CD8-positive, alpha-beta memory T cell (primary cell): Measurements from ENCODE around the gene PCDH9. TPM values are rescaled to one million over a fixed set of nuclear protein-coding genes. Genes with fewer than 3 reads are reported as not detected.

Source experiments
- CTCF ChIA-PET: fragments of 350-600 bp; sonication (Branson Sonifier 250); formaldehyde crosslinking; loops from one replicate; lab custom pipeline; 2021; ENCODE audit warnings: antibody characterized with exemption; lab: Charles Lee
- POLR2A ChIA-PET: fragments of 350-600 bp; sonication (Branson Sonifier 250); formaldehyde crosslinking; loops from one replicate; lab custom pipeline; 2021; ENCODE audit warnings: antibody characterized with exemption; lab: Charles Lee
- DNase-seq, 5 donors: peaks; one replicate each; pipeline versions ENCODE4 v3.0.0 to v3.0.0-alpha.2; 2020 to 2022; ENCODE audit warnings: mixed read lengths in 1 of 5
- H3K27ac ChIP-seq: one replicate; pipeline ENCODE4 v1.7.0; 2013; ENCODE audit warnings: low read depth, mild to moderate bottlenecking, low read length, moderate library complexity
- H3K27me3 ChIP-seq: 2 replicates; pipeline ENCODE4 v1.7.0; 2013; ENCODE audit warnings: low read length, mild to moderate bottlenecking; ENCODE audit not compliant: insufficient read depth, poor library complexity, severe bottlenecking
- H3K36me3 ChIP-seq: 2 replicates; pipeline ENCODE4 v1.7.0; 2013; ENCODE audit warnings: mild to moderate bottlenecking, low read length, moderate library complexity; ENCODE audit not compliant: insufficient read depth
- H3K4me1 ChIP-seq: 2 replicates; pipeline ENCODE4 v1.7.0; 2013; ENCODE audit warnings: mild to moderate bottlenecking, low read length, moderate library complexity; ENCODE audit not compliant: insufficient read depth
- H3K4me3 ChIP-seq: 2 replicates; pipeline ENCODE4 v1.7.0; 2013; ENCODE audit warnings: mild to moderate bottlenecking, low read length
- H3K9me3 ChIP-seq: 2 replicates; pipeline ENCODE4 v1.7.0; 2013; ENCODE audit warnings: mild to moderate bottlenecking, low read length
- H3K27ac Mint-ChIP-seq, 8 donors: one replicate each; pipeline ENCODE4 v1.8.0; 2020 to 2021; ENCODE audit warnings: mixed read lengths in 8 of 8, mild to moderate bottlenecking in 6 of 8, inconsistent platforms in 3 of 8, moderate library complexity in 3 of 8
- H3K27me3 Mint-ChIP-seq, 2 donors: one replicate each; pipeline ENCODE4 v1.8.0; 2020 to 2021; ENCODE audit warnings: mixed read lengths in 2 of 2, mild to moderate bottlenecking in 1 of 2, moderate library complexity in 1 of 2
- H3K36me3 Mint-ChIP-seq, 3 donors: one replicate each; pipeline ENCODE4 v1.8.0; 2020 to 2021; ENCODE audit warnings: mixed read lengths in 3 of 3, inconsistent platforms in 1 of 3, mild to moderate bottlenecking in 1 of 3
- H3K4me1 Mint-ChIP-seq, 3 donors: one replicate each; pipeline ENCODE4 v1.8.0; 2020 to 2021; ENCODE audit warnings: mixed read lengths in 3 of 3, inconsistent platforms in 1 of 3, mild to moderate bottlenecking in 1 of 3
- H3K4me3 Mint-ChIP-seq, 7 donors: one replicate each; pipeline ENCODE4 v1.8.0; 2020 to 2021; ENCODE audit warnings: mixed read lengths in 7 of 7, mild to moderate bottlenecking in 6 of 7, moderate library complexity in 4 of 7, inconsistent platforms in 2 of 7
- H3K9me3 Mint-ChIP-seq, 5 donors: one replicate each; pipeline ENCODE4 v1.8.0; 2020 to 2022; ENCODE audit warnings: mixed read lengths in 5 of 5, mild to moderate bottlenecking in 3 of 5, moderate library complexity in 2 of 5, inconsistent platforms in 1 of 5
- polyA plus RNA-seq: library from polyadenylated mRNA; unstranded; fragments of 300-500 nt; fragmentation: Illumina TruSeq; gene quantifications from one replicate; pipeline ENCODE4 v1.2.3, GENCODE V29; 2021
- total RNA-seq, 2 experiments: library from RNA; stranded (reverse); gene quantifications; one replicate each; pipeline ENCODE4 v1.2.3, GENCODE V29; 2021

Gene PCDH9
- total and polyA plus RNA-seq, 3 experiments from 2014 or later: 0.09 to 0.21 (median 0.16) TPM

DNA sequence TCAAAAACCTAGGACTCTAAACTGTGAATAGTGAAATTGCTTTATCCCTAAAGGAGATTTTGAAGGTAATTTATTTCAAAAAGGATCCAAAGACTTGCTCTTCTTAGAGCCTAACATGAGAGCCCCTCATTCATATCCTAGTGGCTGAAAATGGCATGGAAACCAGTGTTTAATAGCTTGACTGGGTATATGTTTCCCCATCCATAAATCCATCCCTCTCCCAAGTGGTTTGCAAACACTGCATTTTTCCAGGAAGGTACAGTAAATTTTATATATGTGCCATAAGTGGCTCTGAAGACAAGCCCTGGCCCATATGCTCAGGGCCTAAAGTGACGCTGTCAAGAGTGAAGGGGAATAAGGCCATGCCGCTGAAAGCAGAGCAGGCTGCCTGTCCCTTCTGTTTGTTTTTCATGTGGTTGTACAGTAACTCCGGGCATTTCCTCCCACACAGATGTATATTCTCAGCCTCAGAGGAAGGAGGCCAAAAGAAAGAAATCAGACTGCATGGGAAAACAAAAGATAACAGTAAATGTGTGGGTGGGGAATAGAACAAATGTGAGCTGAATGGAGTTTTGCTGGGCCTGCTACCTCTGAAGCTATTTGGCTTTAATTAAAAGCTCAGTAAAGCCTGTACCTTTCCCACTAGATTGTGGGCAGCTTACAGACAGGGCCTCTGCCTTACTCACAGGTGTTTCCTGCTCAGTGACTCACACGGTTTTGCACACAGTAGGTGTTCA lies 181.9 kb downstream of the PCDH9 start:
- Histone ChIP-seq H3K27me3 (no peaks in the 10 kb centered on the region), H3K4me3 (no peak overlapping the region), H3K9me3 (no peaks in the 10 kb centered on the region), H3K36me3 (no peaks in the 10 kb centered on the region), H3K27ac (no peak overlapping the region), H3K4me1 (no peaks in the 10 kb centered on the region)
- CTCF ChIA-PET: no interaction called here
- H3K4me3 Mint-ChIP-seq: no peak overlapping the region
- no peaks in the 10 kb centered on the region for H3K27me3 Mint-ChIP-seq
- H3K27ac Mint-ChIP-seq: no peak overlapping the region
- POLR2A ChIA-PET: no interaction called here
- H3K4me1 Mint-ChIP-seq: peaks cover 0 to 2% (median 0%) of the 10 kb centered on the region in 3 donors
- H3K9me3 Mint-ChIP-seq: peaks cover 3 to 28% (median 12%) of the 10 kb centered on the region in 5 donors
- H3K36me3 Mint-ChIP-seq: no peaks in the 10 kb centered on the region
- no peak for DNase-seq

- H3K4me1 ChIP-seq: no peaks in the 10 kb centered on the region
- Mint-ChIP-seq H3K9me3 (peaks cover 2 to 27% (median 9%) of the 10 kb centered on the region in 5 donors), H3K27me3 (no peaks in the 10 kb centered on the region), H3K36me3 (no peaks in the 10 kb centered on the region), H3K4me1 (peaks cover 0 to 2% (median 0%) of the 10 kb centered on the region in 3 donors), H3K4me3 (no peak overlapping the region), H3K27ac (no peak overlapping the region)
- CTCF ChIA-PET: no interaction called here
- H3K4me3 ChIP-seq: no peak overlapping the region
- H3K27me3 ChIP-seq: no peaks in the 10 kb centered on the region
- no peaks in the 10 kb centered on the region for H3K9me3 ChIP-seq
- no peak for DNase-seq
- POLR2A ChIA-PET: no interaction called here
- no peak overlapping the region for H3K27ac ChIP-seq
- H3K36me3 ChIP-seq: no peaks in the 10 kb centered on the region
Measured at GRCh38 chr13:67045357-67045756, 184.8 kb downstream of the PCDH9 start.

- Mint-ChIP-seq H3K27ac (no peak overlapping the region), H3K36me3 (no peaks in the 10 kb centered on the region), H3K9me3 (peaks cover 2 to 24% (median 9%) of the 10 kb centered on the region in 5 donors), H3K27me3 (no peaks in the 10 kb centered on the region), H3K4me1 (peaks cover 0 to 2% (median 0%) of the 10 kb centered on the region in 3 donors), H3K4me3 (no peak overlapping the region)
- H3K36me3 ChIP-seq: no peaks in the 10 kb centered on the region
- no peak overlapping the region for H3K27ac ChIP-seq
- no peaks in the 10 kb centered on the region for H3K4me1 ChIP-seq
- H3K4me3 ChIP-seq: no peak overlapping the region
- H3K9me3 ChIP-seq: no peaks in the 10 kb centered on the region
- ChIA-PET CTCF (no interaction called here), POLR2A (no interaction called here)
- no peak for DNase-seq
- H3K27me3 ChIP-seq: no peaks in the 10 kb centered on the region
Measured at GRCh38 chr13:67043901-67044300, 186.2 kb downstream of the PCDH9 start.

GRCh38 chr13:67042556-67042955 lies 187.6 kb downstream of the PCDH9 start:
- H3K4me3 Mint-ChIP-seq: no peak overlapping the region
- no peaks in the 10 kb centered on the region for H3K27me3 ChIP-seq
- H3K27ac Mint-ChIP-seq: no peak overlapping the region
- peaks cover 2 to 15% (median 8%) of the 10 kb centered on the region in 5 donors for H3K9me3 Mint-ChIP-seq
- no peaks in the 10 kb centered on the region for H3K4me1 Mint-ChIP-seq
- POLR2A ChIA-PET: no interaction called here
- DNase-seq: no peak
- H3K36me3 Mint-ChIP-seq: no peaks in the 10 kb centered on the region
- no peaks in the 10 kb centered on the region for H3K36me3 ChIP-seq
- CTCF ChIA-PET: no interaction called here
- no peak overlapping the region for H3K27ac ChIP-seq
- no peaks in the 10 kb centered on the region for H3K4me1 ChIP-seq
- H3K4me3 ChIP-seq: no peak overlapping the region
- no peaks in the 10 kb centered on the region for H3K9me3 ChIP-seq
- no peaks in the 10 kb centered on the region for H3K27me3 Mint-ChIP-seq

DNA sequence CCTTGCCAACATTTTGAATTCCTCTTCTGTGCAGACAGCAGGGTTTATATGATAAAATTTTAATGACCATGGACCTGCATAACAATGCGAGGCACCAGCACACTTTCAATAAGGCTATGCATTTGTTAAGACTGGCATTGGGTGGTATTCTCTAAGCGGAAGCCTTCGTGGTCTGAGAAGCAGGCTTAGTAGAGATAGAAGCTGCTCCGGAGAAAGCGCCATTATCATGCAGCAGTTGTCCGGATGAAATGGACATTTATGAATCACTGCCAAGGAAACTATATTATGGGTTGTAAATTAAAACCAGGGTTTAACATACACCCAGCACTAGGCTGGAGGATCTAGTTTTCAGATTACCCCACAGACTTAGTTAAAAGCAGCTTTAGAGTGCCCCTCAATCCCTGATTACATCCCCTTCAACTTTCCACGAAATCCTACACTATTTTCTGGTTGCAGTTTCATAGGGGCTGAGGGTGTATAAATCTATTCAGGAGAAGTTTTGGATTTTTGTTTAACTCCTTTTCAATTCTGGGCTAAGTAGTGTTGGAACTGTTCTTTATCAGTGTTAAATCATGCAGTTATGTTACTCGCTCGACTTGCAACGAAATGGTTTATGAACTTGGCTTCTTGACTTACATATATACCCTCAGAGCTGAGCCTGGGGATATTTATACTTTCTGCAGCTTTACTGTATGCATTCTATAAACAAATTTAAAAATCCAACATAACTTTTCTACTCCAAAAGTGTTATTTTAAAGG lies 193.3 kb downstream of the PCDH9 start:
- Mint-ChIP-seq H3K4me1 (no peaks in the 10 kb centered on the region), H3K9me3 (peaks cover 0 to 10% (median 8%) of the 10 kb centered on the region in 5 donors), H3K27me3 (no peaks in the 10 kb centered on the region), H3K4me3 (no peak overlapping the region), H3K27ac (no peak overlapping the region), H3K36me3 (no peaks in the 10 kb centered on the region)
- Histone ChIP-seq H3K4me1 (no peaks in the 10 kb centered on the region), H3K36me3 (no peaks in the 10 kb centered on the region), H3K27ac (no peak overlapping the region), H3K4me3 (no peak overlapping the region), H3K27me3 (no peaks in the 10 kb centered on the region), H3K9me3 (no peaks in the 10 kb centered on the region)
- DNase-seq: no peak
- ChIA-PET CTCF (no interaction called here), POLR2A (no interaction called here)

- H3K27ac Mint-ChIP-seq: no peak overlapping the region
- H3K27me3 ChIP-seq: no peaks in the 10 kb centered on the region
- no peak overlapping the region for H3K27ac ChIP-seq
- H3K4me3 Mint-ChIP-seq: no peak overlapping the region
- no peaks in the 10 kb centered on the region for H3K36me3 Mint-ChIP-seq
- ChIA-PET POLR2A (no interaction called here), CTCF (no interaction called here)
- no peak for DNase-seq
- H3K4me1 Mint-ChIP-seq: no peaks in the 10 kb centered on the region
- H3K9me3 ChIP-seq: no peaks in the 10 kb centered on the region
- H3K27me3 Mint-ChIP-seq: no peaks in the 10 kb centered on the region
- H3K4me1 ChIP-seq: no peaks in the 10 kb centered on the region
- peaks cover 2 to 13% (median 9%) of the 10 kb centered on the region in 5 donors for H3K9me3 Mint-ChIP-seq
- H3K4me3 ChIP-seq: no peak overlapping the region
- no peaks in the 10 kb centered on the region for H3K36me3 ChIP-seq
Measured at GRCh38 chr13:67033170-67033569, 197.0 kb downstream of the PCDH9 start.

GRCh38 chr13:67023130-67023876 lies 206.8 kb downstream of the PCDH9 start:
- no peak overlapping the region for H3K4me3 Mint-ChIP-seq
- H3K9me3 Mint-ChIP-seq: peaks cover 2 to 13% (median 6%) of the 10 kb centered on the region in 5 donors
- H3K9me3 ChIP-seq: no peaks in the 10 kb centered on the region
- no peak overlapping the region for H3K4me3 ChIP-seq
- no peaks in the 10 kb centered on the region for H3K4me1 Mint-ChIP-seq
- no peaks in the 10 kb centered on the region for H3K27me3 Mint-ChIP-seq
- no peak overlapping the region for H3K27ac Mint-ChIP-seq
- no peaks in the 10 kb centered on the region for H3K36me3 ChIP-seq
- H3K27ac ChIP-seq: no peak overlapping the region
- ChIA-PET POLR2A (no interaction called here), CTCF (no interaction called here)
- H3K4me1 ChIP-seq: no peaks in the 10 kb centered on the region
- no peaks in the 10 kb centered on the region for H3K36me3 Mint-ChIP-seq
- no peaks in the 10 kb centered on the region for H3K27me3 ChIP-seq
- no peak for DNase-seq

GRCh38 chr13:67018775-67019174 lies 211.4 kb downstream of the PCDH9 start:
- H3K4me1 ChIP-seq: no peaks in the 10 kb centered on the region
- H3K27me3 Mint-ChIP-seq: no peaks in the 10 kb centered on the region
- POLR2A ChIA-PET: no interaction called here
- H3K27ac Mint-ChIP-seq: no peak overlapping the region
- H3K9me3 Mint-ChIP-seq: peaks cover 8 to 27% (median 10%) of the 10 kb centered on the region in 5 donors
- no peak overlapping the region for H3K4me3 Mint-ChIP-seq
- no peak overlapping the region for H3K4me3 ChIP-seq
- H3K9me3 ChIP-seq: no peaks in the 10 kb centered on the region
- H3K27me3 ChIP-seq: no peaks in the 10 kb centered on the region
- CTCF ChIA-PET: no interaction called here
- no peak overlapping the region for H3K27ac ChIP-seq
- DNase-seq: no peak
- no peaks in the 10 kb centered on the region for H3K36me3 Mint-ChIP-seq
- H3K4me1 Mint-ChIP-seq: no peaks in the 10 kb centered on the region
- no peaks in the 10 kb centered on the region for H3K36me3 ChIP-seq
